ENCODE measurements around the gene MZB1. TPM values are rescaled to one million over a fixed set of nuclear protein-coding genes. Genes with fewer than 3 reads are reported as not detected.

MZB1 gene
- total and polyA plus RNA-seq, 2 of the 13 experiments (the other 11 are each of a cell fraction or from before 2014, with no cell fraction given) = 0.31 to 0.40 TPM

- TF ChIP-seq DZIP1 (CRISPR knock-in tag; IDR thresholded peaks at IDR 0.05) (no peak), THYN1 (CRISPR knock-in tag; IDR thresholded peaks at IDR 0.05; ENCODE audit: borderline replicate concordance, low read depth) (no peak), JUNB (CRISPR knock-in tag; IDR thresholded peaks at IDR 0.05; ENCODE audit: borderline replicate concordance) (no peak), NPAS2 (CRISPR knock-in tag; IDR thresholded peaks at IDR 0.05; ENCODE audit: borderline replicate concordance) (no peak), SKI (IDR thresholded peaks at IDR 0.05; ENCODE audit: partially characterized antibody) (no peak), ATRX (CRISPR knock-in tag; IDR thresholded peaks at IDR 0.05; ENCODE audit: borderline replicate concordance) (no peak), SP1 (IDR thresholded peaks at IDR 0.05) (no peak), SP1 (CRISPR knock-in tag; IDR thresholded peaks at IDR 0.05) (peak; percentile 79), ATF4 (CRISPR knock-in tag; IDR thresholded peaks at IDR 0.05) (peak in 1 of 2 experiments; percentile 53; a peak in 2 of 4 replicates), ZNF557 (CRISPR knock-in tag; IDR thresholded peaks at IDR 0.05) (no peak), CHCHD3 (CRISPR knock-in tag; IDR thresholded peaks at IDR 0.05) (no peak), EZH2 (conservative IDR thresholded peaks at IDR 0.05; ENCODE audit: low read depth, low read length) (no peak), ZNF773 (CRISPR knock-in tag; IDR thresholded peaks at IDR 0.05; ENCODE audit: borderline replicate concordance) (peak; percentile 65; the same call in 1 of the 2 replicates), TFDP1 (CRISPR knock-in tag; IDR thresholded peaks at IDR 0.05; ENCODE audit: borderline replicate concordance) (peak; percentile 56; the same call in 1 of the 2 replicates), PCBP1 (IDR thresholded peaks at IDR 0.05; ENCODE audit: borderline replicate concordance, low read depth, low read length) (0 out of 2 replicates have a peak, but pooled peaks have one; percentile 78), POLR2AphosphoS5 (IDR thresholded peaks at IDR 0.05; ENCODE audit: low read depth, low read length) (peak; percentile 88), ZBTB49 (CRISPR knock-in tag; IDR thresholded peaks at IDR 0.05; ENCODE audit: borderline replicate concordance) (no peak), MLXIP (CRISPR knock-in tag; IDR thresholded peaks at IDR 0.05; ENCODE audit: borderline replicate concordance) (no peak), NCOR1 (IDR thresholded peaks at IDR 0.05; ENCODE audit: borderline replicate concordance, low read length) (no peak; the same call in 1 of the 2 replicates)
Observed at GRCh38 chr5:139341689-139342422, 47.9 kb downstream of the MZB1 start, which contains the start of gene PAIP2 (continued).
